GM23248 (cell line): ENCODE data around the gene TMEM156. TPM values are rescaled to one million over a fixed set of nuclear protein-coding genes. Genes with fewer than 3 reads are reported as not detected.

Source experiments
- DNase-seq: peaks from one replicate; pipeline ENCODE4 v3.0.0-alpha.2; 2015
- H2AFZ ChIP-seq: fragments of 200-600 bp; sonication (generic); 2 replicates; pipeline ENCODE4 v1.6.1; 2016; ENCODE audit warnings: antibody characterized with exemption
- H3F3A ChIP-seq: fragments of 200-600 bp; sonication (generic); 2 replicates; pipeline ENCODE4 v1.6.1; 2016; ENCODE audit warnings: mild to moderate bottlenecking, antibody characterized with exemption, mixed run types; ENCODE audit not compliant: insufficient read depth
- H3K27ac ChIP-seq: fragments of 200-600 bp; sonication (generic); 2 replicates; pipeline ENCODE4 v1.5.1; 2016; ENCODE audit warnings: mild to moderate bottlenecking
- H3K27me3 ChIP-seq: fragments of 200-600 bp; sonication (generic); replicated peaks from 2 replicates; pipeline ENCODE4 v1.6.1; 2016; ENCODE audit warnings: mild to moderate bottlenecking; ENCODE audit not compliant: insufficient read depth
- H3K36me3 ChIP-seq: fragments of 200-600 bp; sonication (generic); 2 replicates; pipeline ENCODE4 v1.6.1; 2016; ENCODE audit warnings: low read depth, mild to moderate bottlenecking
- H3K4me1 ChIP-seq: fragments of 200-600 bp; sonication (generic); 2 replicates; pipeline ENCODE4 v1.6.1; 2016; ENCODE audit warnings: mild to moderate bottlenecking; ENCODE audit not compliant: insufficient read depth
- H3K4me2 ChIP-seq: fragments of 200-600 bp; sonication (generic); one replicate; pipeline ENCODE4 v1.6.1; 2016; ENCODE audit warnings: mild to moderate bottlenecking; ENCODE audit not compliant: unreplicated experiment
- H3K4me3 ChIP-seq: fragments of 200-600 bp; sonication (generic); 2 replicates; pipeline ENCODE4 v1.5.1; 2016; ENCODE audit warnings: mild to moderate bottlenecking
- H3K79me2 ChIP-seq: fragments of 200-600 bp; sonication (generic); 2 replicates; pipeline ENCODE4 v1.6.1; 2016; ENCODE audit warnings: mild to moderate bottlenecking; ENCODE audit not compliant: insufficient read depth
- H3K9ac ChIP-seq: fragments of 200-600 bp; sonication (generic); 2 replicates; pipeline ENCODE4 v1.6.1; 2016; ENCODE audit warnings: mild to moderate bottlenecking
- H3K9me2 ChIP-seq: fragments of 200-600 bp; sonication (generic); 2 replicates; pipeline ENCODE4 v1.6.1; 2016; ENCODE audit warnings: mixed run types, mild to moderate bottlenecking, moderate library complexity; ENCODE audit not compliant: insufficient read depth
- H3K9me3 ChIP-seq: fragments of 200-600 bp; sonication (generic); one replicate; pipeline ENCODE4 v1.6.1; 2017; ENCODE audit warnings: low read depth
- H4K20me1 ChIP-seq: fragments of 200-600 bp; sonication (generic); 2 replicates; pipeline ENCODE4 v1.6.0; 2016; ENCODE audit not compliant: insufficient read depth
- EZH2 ChIP-seq: fragments of 200-600 bp; sonication (generic); IDR thresholded peaks from 2 replicates; pipeline ENCODE4 v1.6.1; 2018; ENCODE audit warnings: antibody characterized with exemption, mild to moderate bottlenecking; ENCODE audit not compliant: insufficient read depth, poor library complexity, severe bottlenecking
- EZH2phosphoT487 ChIP-seq: fragments of 200-600 bp; sonication (generic); IDR thresholded peaks from 2 replicates; pipeline ENCODE4 v1.6.1; 2018; ENCODE audit warnings: antibody characterized with exemption, moderate library complexity, mild to moderate bottlenecking, low read depth; ENCODE audit not compliant: insufficient read depth
- WGBS, 2 experiments: methylation state at CpG; one replicate each; pipeline ENCODE4 v1.1.6; 2015 to 2017; ENCODE audit warnings: low lambda C conversion rate in 2 of 2, low coverage in 1 of 2; ENCODE audit errors: missing lambda C conversion rate in 2 of 2; 5-methylcytosine and 5-hydroxymethylcytosine counted together
- in situ Hi-C: fragments of 300-500 bp; cut with MboI; formaldehyde crosslinking; loops from 2 replicates; pipeline ENCODE4 v1.15.0; 2020
- polyA plus RNA-seq: library from polyadenylated mRNA; unstranded; fragments of >200 nt; fragmentation: Nextera tagmentation; extraction: Ambion mirVana; gene quantifications from 2 replicates; pipeline ENCODE4 v1.2.1, GENCODE V29; 2016
- total RNA-seq: library from RNA; depleted of rRNA; stranded (reverse); fragments of >200 nt; shearing (Covaris generic); gene quantifications from 2 replicates; pipeline ENCODE4 v1.2.3, GENCODE V29; 2014

The TMEM156 gene
- total and polyA plus RNA-seq, 2 experiments from 2014 or later = 0.30 TPM; not detected in 1

DNA sequence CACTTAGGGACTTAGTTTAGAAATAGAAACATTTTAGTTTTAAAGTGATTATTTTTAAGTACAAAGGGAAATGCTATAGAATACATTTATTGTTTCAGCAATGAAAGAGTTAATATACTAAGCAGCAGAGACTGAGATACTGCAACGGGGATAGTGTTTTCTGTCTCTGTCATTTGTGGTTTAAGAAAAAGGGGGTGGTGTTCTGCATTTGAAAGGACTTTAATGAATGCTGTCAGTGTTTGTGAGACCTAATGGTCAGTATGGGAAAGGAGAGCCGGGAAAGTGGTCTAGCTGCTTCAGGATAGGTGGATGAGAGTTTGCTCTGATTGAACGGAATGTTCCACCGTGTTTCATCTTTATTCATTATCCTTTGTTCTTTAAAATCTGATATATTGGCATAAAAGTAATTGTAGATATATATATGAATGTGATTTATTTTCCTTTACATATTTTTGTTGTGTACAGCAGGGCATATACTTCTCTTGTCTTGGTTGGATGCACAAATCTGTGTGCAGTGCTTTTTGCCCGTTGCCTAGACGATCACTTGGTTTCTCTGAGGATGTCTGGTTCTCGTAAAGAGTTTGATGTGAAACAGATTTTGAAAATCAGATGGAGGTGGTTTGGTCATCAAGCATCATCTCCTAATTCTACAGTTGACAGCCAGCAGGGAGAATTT is 30.0 kb upstream of the TMEM156 start, which contains the start of gene KLHL5:
TSS of gene KLHL5 (plus strand) at position 139 of the 676 bp plus-strand sequence. CDS start at position 560, 421 bp downstream.
- DNase-seq = peak; percentile 28
- Histone ChIP-seq H3K4me3 (peak within 1 kb of the TSS; percentile 1; the same call in 1 of the 2 replicates), H3K9me3 (no peaks in the 10 kb centered on the region), H3K79me2 (peaks cover 61% of the 10 kb centered on the region), H3K4me2 (peak within 1 kb of the TSS; percentile 25), H4K20me1 (no peaks in the 10 kb centered on the region), H3K9ac (no peak within 1 kb of the TSS), H3K27me3 (no peaks in the 10 kb centered on the region), H3K9me2 (no peaks in the 10 kb centered on the region), H3F3A (0 out of 2 replicates have a peak, but pooled peaks cover 5% of the 10 kb centered on the region), H3K27ac (no peak within 1 kb of the TSS), H3K36me3 (no peaks in the 10 kb centered on the region), H2AFZ (peak within 1 kb of the TSS; percentile 19; the same call in 1 of the 2 replicates), H3K4me1 (peaks cover 9% of the 10 kb centered on the region; the same call in 1 of the 2 replicates)
- 9 to 15% methylated on average over 7 of the region's 7 CpGs for WGBS, 2 experiments
- in situ Hi-C loops = loop anchor here (25.0 kb wide), 1 partner anchor 100 kb away; no protein-coding TSS in a partner anchor
- no peak for TF ChIP-seq EZH2
- no peak for TF ChIP-seq EZH2phosphoT487

DNA sequence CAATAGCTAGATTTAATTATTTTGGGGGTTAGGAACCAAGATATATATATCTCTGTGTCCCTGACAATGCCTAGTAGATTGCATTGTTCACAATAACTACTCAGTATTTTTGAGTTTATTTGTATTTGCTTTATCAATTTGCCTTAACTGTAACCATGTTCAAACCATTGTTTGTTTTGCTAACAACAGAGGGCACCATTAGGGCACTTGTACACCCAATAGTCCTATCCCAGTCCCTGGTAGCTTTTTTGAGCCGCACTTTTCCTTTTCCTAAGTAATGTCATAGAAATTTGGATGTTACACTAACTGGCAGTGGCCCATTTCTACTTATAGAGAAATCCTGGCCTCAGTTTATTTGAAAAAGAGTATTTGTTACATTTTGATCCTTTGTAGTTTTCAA is 29.2 kb upstream of the TMEM156 start:
- Histone ChIP-seq H3K4me1 (peaks cover 9% of the 10 kb centered on the region; the same call in 1 of the 2 replicates), H3K4me2 (no peak overlapping the region), H4K20me1 (no peaks in the 10 kb centered on the region), H3K4me3 (no peak overlapping the region), H2AFZ (no peak overlapping the region), H3K36me3 (no peaks in the 10 kb centered on the region), H3F3A (0 out of 2 replicates have a peak, but pooled peaks cover 5% of the 10 kb centered on the region), H3K79me2 (peaks cover 69% of the 10 kb centered on the region), H3K27ac (no peak overlapping the region), H3K27me3 (no peaks in the 10 kb centered on the region), H3K9me3 (no peaks in the 10 kb centered on the region), H3K9me2 (no peaks in the 10 kb centered on the region), H3K9ac (no peak overlapping the region)
- TF ChIP-seq EZH2 (no peak), EZH2phosphoT487 (no peak)
- in situ Hi-C loops = loop anchor here (25.0 kb wide), 1 partner anchor 99 kb away; no protein-coding TSS in a partner anchor
- 96 to 100% methylated on average over 1 of the region's 1 CpG for WGBS, 2 experiments
- DNase-seq = peak; percentile 10

DNA sequence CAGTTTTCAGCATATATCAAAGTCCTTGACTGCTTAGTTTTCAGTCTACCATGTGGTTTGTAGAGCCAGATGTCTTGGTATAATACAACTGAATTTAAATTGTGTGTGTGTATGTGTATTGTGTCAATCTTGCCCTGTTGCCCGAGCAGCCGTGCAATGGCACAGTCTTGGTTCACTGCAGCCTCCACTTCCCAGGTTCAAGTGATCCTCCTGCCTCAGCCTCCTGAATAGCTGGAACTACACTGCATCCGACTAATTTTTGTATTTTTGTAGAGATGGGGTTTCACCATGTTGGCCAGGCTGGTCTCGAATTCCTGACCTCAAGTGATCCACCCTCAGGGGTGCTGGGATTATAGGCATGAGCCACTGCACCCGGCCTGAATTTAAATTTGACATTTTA is 23.8 kb upstream of the TMEM156 start:
- Histone ChIP-seq H3K27ac (no peak overlapping the region), H3K27me3 (no peaks in the 10 kb centered on the region), H3F3A (no peaks in the 10 kb centered on the region), H3K4me2 (no peak overlapping the region), H3K4me3 (no peak overlapping the region), H3K36me3 (no peaks in the 10 kb centered on the region), H3K9ac (no peak overlapping the region), H3K9me2 (no peaks in the 10 kb centered on the region), H3K4me1 (no peaks in the 10 kb centered on the region), H4K20me1 (no peaks in the 10 kb centered on the region), H2AFZ (no peak overlapping the region), H3K9me3 (no peaks in the 10 kb centered on the region), H3K79me2 (peaks cover 93% of the 10 kb centered on the region)
- 97 to 98% methylated on average over 5 of the region's 5 CpGs for WGBS, 2 experiments
- in situ Hi-C loops = loop anchor here (25.0 kb wide), 1 partner anchor 94 kb away; no protein-coding TSS in a partner anchor
- TF ChIP-seq EZH2phosphoT487 (no peak), EZH2 (no peak)
- DNase-seq = no peak

DNA sequence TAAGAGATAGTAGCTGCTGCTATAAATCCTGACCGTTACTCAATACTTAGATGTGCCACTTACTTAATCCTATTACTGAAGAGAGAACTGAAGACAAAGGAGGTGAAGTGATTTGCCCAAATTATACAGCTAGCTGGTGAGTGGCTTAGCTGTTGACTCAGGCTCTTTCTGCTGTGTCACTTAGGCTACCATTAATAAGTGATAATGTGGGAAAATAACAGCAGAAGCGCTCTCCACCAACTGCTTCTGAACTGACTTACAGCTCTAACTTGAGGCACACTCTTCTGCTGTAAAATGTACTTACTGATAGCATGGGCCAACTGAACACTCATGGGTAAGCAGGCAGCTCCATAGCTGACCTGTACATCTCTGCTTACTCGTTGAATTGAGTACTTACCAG is 22.3 kb upstream of the TMEM156 start:
- no peak overlapping the region for H3K9ac ChIP-seq

More for the DNA sequence above, 22.3 kb upstream of the TMEM156 start:
- Histone ChIP-seq H3F3A (no peaks in the 10 kb centered on the region), H3K36me3 (no peaks in the 10 kb centered on the region), H3K27ac (no peak overlapping the region), H3K4me3 (no peak overlapping the region), H3K27me3 (no peaks in the 10 kb centered on the region), H3K9me2 (no peaks in the 10 kb centered on the region), H2AFZ (no peak overlapping the region), H4K20me1 (no peaks in the 10 kb centered on the region), H3K4me2 (no peak overlapping the region), H3K4me1 (no peaks in the 10 kb centered on the region), H3K79me2 (peaks cover 94% of the 10 kb centered on the region), H3K9me3 (no peaks in the 10 kb centered on the region)
- TF ChIP-seq EZH2phosphoT487 (no peak), EZH2 (no peak)
- DNase-seq = no peak
- in situ Hi-C loops = loop anchor here (25.0 kb wide), 1 partner anchor 92 kb away; no protein-coding TSS in a partner anchor
- 97 to 98% methylated on average over 3 of the region's 3 CpGs for WGBS, 2 experiments
